MM.1S (cell line): ENCODE measurements around the gene FOXP1.

Experiments
- EZH2 ChIP-seq: fragments of 300-600 bp; sonication (generic); optimal IDR thresholded peaks from 2 replicates; pipeline ENCODE3; 2017; ENCODE audit warnings: low read depth, mild to moderate bottlenecking, antibody characterized with exemption, low read length, mixed read lengths
- EZH2phosphoT487 ChIP-seq: fragments of 300-600 bp; sonication (generic); IDR thresholded peaks from 2 replicates; pipeline ENCODE4 v1.6.1; 2018; ENCODE audit warnings: antibody characterized with exemption, low read length
- TF ChIP-seq, protein P1 (sequence below): fragments of 300-600 bp; sonication (generic); IDR thresholded peaks from 2 replicates; pipeline ENCODE4 v1.5.1; 2016; ENCODE audit warnings: antibody characterized with exemption, low read length, mixed read lengths

DNA sequence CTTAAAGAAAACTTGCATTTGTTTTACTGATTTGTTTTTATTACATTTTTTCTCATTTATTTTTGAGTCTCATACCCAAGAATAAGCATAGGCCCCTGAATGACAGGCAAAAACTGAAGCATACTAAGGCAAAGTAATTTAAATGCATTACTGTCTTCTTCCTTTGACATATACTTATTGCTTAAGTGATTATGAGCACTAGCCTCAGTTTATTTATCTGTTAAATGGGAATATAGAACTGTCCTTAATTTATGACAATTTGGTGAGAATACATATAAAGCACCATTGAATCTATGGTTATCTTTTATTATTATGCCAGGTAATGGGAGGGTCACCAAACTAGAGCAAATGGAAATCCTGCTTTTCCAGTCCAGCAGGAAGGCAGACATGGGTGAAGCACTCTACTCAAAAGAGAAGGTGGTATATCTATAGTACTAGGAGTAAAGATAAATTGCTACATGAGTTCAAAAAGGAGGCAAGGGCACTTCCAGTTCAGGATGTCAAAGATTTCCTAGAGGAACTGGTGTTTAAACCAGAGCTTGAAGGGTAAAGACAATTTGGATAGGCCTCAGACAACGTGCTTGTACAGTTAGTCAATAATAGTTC, 435.0 kb downstream of the FOXP1 start:
- TF ChIP-seq, protein P1, sequence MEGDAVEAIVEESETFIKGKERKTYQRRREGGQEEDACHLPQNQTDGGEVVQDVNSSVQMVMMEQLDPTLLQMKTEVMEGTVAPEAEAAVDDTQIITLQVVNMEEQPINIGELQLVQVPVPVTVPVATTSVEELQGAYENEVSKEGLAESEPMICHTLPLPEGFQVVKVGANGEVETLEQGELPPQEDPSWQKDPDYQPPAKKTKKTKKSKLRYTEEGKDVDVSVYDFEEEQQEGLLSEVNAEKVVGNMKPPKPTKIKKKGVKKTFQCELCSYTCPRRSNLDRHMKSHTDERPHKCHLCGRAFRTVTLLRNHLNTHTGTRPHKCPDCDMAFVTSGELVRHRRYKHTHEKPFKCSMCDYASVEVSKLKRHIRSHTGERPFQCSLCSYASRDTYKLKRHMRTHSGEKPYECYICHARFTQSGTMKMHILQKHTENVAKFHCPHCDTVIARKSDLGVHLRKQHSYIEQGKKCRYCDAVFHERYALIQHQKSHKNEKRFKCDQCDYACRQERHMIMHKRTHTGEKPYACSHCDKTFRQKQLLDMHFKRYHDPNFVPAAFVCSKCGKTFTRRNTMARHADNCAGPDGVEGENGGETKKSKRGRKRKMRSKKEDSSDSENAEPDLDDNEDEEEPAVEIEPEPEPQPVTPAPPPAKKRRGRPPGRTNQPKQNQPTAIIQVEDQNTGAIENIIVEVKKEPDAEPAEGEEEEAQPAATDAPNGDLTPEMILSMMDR = no peak
- TF ChIP-seq EZH2 = no peak
- TF ChIP-seq EZH2phosphoT487 = no peak
